ENCODE data around the gene CAPSL.
"Not testable (repeated sequence)": the region's sequence is repeated elsewhere in the genome, so short reads cannot be mapped to it uniquely, and the experiment has no call there.

Gene CAPSL

DNA sequence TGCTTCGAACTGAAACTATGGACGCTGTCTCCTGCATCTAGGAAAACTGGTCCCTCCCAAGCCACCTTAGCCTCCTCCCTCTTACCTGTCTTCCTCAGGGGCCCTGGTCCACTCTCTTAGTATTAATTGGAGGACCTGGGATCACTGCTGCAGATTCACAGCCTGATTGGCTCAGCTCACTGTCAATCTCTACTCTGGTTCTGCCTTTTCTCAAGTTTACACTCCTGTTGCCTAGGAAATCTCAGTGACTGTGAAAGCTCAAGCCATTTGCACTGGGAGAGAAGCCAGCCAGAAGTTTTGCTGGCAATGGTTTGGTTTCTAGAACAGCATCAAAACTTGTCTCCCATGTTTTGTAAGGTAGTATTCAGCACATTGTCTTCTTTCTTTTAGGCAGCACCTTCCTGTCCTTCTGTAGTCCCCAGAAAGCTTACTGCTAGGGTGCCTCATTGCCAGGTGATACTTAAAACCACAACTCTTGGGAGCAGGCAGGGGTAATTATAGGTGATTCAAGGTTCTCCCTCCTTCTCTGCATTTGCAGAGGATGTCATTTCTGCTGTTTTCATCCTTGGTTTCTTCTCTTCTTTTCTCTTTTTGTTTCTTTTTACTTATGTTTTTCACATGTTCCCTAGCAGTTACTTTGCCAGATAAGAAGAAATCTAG is at the start of gene CAPSL:
Gene CAPSL (minus strand): TSS at position 55 of the 660 bp plus-strand sequence. CDS start 17,502 bp downstream, outside the sequence.
- no peak for DNase-seq (ENCODE audit: low spot score)

DNA sequence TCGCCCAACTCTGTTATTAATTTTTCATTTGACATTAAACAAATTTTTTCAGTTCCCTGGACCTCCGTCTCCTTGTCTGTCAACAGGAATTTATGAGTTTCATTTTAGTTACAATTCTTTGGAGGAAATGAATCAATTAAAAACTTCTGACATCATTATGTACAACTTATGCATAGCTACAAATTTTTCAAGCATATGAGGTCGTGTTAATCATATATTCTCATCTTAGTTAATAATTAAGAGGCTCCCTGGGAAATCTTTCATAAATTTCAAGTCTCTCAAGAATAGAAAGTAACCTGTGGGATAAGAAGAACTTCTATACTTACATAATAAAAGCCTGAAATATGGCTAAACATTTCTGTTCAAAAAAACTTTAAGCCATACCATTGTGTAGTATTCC is 49.4 kb upstream of the CAPSL start:
- DNase-seq (ENCODE audit: low spot score): no peak

DNA sequence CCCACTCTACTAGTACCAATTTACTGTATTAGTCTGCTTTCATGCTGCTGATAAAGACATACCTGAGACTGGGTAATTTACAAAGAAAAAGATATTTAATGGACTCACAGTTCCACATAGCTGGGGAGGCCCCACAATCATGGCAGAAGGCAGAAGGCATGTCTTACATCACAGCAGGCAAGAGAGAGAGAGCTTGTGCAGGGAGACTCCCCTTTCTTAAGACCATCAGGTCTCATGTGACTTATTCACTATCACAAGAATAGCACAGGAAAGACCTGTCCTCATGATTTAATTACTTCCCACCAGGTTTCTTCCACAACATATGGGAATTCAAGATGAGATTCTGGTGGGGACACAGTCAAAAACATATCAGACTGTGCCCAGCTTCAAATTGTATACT is 41.3 kb upstream of the CAPSL start:
- DNase-seq (ENCODE audit: low spot score): no peak

DNA sequence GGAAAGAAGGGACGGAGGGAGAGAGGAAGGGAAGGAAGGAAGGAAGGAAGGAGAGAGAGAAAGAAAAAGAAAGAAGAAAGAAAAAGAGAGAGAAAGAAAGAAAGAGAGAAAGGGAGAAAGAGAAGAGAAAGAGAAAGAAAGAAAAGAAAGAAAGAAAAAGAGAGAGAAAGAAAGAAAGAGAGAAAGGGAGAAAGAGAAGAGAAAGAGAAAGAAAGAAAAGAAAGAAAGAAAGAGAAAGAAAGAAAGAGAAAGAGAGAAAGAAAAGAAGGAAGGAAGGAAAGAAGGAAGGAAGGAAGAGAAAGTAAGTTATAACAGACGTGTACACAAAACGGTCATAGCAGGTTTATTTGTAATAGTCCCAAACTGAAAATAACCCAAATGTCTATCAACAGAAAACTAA is 38.4 kb upstream of the CAPSL start:
- DNase-seq (ENCODE audit: low spot score): not testable (repeated sequence)

DNA sequence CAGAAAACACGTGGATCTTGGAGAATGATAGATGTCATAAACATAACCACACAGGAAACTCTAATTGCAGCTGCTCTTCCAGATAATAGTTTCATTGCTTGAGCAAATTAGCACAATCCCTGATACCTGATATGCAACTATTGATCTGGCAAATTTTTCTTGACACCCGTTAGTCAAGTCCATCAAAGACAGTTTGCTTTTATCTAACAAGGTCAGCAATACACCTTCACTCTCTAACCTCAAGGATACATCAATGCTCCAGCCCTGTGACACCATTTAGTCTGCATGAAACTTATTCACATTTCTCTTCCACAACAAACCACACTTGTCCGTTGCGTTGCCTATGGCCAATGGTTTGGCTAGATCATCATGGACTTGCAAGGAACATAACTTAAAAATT is 36.1 kb upstream of the CAPSL start:
- no peak for DNase-seq (ENCODE audit: low spot score)

DNA sequence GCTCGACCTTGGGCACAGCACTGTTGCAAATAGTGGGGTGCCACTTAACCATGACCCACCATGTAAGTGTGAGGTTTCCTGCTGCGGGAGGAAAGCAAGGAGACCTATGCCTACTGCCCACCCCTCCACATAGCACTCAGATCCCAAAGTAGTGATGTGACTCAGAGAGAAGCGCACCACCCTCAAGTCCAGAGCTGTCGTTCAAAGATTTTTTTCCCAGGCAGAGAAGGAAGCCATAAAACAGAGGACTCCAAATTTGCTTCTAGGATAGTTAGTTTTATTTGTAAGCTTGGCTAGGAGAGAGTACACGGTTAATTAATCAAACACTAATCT is 33.4 kb upstream of the CAPSL start:
- DNase-seq (ENCODE audit: low spot score): no peak

DNA sequence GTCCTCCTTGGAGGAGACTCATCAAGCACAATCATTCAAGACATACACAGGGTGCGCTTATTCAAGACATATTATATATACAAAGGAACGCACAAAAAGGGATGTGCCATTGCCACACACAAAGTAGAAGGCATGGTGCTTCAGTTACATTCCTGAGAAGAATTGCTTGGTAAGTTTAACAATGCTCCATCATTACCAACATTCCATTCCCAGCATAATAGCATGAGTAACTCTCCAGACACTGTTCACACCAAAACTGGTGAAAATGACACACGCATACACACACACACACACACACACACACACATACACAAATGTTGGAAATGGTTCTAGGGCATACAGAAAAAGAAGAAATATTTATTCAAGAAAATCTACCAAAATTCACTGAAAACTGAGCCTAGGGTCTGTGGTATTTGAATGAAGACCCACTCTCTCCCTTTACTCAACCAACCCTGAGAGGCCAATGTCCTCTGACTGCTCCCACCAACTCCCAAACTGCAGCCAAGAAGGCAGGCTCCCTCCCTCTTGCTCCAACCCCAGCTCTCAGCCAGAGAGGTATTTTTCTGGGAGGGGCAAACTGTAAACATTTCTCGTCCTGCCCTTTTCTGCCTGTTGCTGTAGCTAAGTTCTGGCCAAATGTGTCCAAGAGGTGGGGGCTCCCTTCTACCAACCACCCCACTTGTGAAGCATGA is 32.9 kb upstream of the CAPSL start:
- no peak for DNase-seq (ENCODE audit: low spot score)

DNA sequence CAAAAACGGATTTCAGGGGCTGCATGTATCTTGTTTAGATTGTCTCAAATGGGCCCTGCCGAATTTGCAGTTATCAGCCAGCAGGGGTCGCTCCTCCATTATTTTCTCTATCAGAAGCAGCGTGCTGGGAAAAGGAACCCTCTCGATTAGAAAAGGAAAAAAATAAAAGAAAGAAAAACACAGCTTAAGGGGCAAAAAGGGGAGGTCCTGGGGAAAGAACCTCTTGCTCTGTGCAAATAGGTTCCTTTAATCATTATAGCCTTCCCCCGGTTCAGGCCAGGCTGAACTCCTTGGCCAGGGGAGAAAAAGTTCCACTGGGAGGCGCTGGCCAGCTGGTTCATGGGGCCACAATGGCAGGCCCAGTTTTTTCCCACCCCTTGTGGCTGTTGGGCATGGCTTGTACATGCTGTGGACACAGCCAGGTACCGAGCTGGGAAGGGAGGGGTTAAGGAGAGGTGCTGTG is 25.0 kb upstream of the CAPSL start:
- DNase-seq (ENCODE audit: low spot score): peak; percentile 6

DNA sequence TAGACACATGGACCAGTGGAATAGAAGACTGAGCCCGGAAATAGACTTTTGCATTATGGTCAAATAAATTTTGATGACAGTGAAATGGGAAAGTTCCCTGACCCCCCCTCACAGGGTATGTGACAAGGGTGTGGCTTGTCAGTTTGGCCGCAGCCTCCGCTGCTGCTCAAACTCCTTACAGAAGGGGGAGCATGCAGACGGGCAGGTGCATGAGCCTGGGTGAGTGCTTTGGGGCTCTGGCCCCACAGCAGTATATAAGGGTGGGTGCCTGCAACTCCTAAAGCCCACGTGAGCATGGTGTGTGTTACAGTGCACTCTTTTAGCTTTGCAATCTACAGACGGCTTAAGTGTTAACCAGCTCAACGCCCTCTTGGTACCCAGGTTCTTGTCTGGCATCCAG is 21.9 kb upstream of the CAPSL start:
- no peak for DNase-seq (ENCODE audit: low spot score)

DNA sequence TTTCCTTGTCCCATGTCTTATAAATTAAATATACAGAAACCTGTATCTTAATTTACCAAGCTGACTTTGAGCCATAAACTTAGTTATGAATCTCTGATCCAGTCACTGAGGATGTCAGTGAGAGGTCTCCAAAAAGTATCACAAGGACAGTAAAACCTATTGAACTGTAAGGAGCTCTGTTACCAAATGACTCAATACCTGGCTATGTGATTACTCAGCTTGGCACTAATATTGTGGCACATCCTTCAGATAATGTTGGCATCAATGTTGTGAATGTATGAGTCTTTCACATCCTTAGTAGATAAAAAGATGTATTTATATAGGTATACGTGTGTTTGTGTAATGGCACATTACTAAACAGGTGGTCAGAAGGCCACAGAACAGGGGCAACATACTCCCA is 18.0 kb upstream of the CAPSL start:
- no peak for DNase-seq (ENCODE audit: low spot score)

DNA sequence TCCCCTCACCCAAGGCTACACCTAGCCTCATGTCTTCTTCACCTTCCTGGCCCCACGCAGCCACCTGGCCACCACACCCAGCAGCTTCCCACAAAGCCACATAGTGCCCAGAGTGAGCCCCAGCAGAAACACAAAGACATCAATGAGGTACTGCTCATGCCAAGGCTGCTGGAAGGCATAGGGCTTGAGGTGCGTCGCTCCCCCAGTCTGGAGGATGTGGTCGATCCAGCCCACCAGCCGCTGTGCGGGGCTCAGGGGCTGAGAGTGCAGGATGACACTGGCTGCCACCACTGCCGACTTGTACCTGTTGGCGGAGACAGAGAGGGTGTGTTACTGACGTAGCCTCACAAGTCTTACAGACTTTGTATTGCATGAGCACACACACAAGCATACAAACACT is 15.8 kb upstream of the CAPSL start:
- DNase-seq (ENCODE audit: low spot score): no peak

DNA sequence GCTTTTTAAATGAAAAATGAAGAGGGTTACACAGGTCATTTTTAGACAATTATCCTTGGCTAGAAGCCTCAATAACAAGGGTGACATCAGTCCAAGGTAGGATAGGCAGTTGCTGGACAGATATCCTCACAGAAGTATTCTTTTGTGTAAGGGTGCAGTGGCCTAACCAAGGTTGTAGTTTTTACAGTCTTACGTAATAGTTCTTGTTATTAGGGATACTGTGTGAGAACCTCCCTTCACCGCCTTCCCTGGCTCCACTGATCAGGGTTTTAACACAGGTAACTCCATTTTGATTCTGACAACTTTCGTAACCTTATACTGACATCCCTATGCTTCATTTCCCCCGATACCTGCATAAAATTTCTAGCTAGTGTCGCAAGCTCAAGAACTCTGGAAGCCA is 8.7 kb upstream of the CAPSL start:
- DNase-seq (ENCODE audit: low spot score): no peak

DNA sequence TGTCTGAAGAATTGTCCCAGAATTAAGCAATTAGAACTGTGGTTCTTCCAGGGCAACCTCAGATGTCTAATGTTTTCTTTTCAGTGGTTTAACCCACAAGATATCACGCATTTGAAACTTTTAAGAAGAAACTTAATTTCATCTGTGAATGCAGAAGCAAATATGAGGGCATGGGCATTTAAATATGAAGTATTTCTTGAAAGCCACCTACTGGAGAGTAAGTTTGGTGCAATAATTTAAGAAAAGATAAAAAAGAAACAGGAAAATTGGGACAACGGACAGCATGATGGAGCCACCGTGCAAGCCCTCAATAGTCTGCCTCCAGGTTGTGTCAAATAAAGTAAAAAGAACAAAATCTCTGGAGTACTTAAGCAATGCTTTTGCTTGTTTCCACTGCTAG is 1.2 kb upstream of the CAPSL start:
- DNase-seq (ENCODE audit: low spot score): no peak

DNA sequence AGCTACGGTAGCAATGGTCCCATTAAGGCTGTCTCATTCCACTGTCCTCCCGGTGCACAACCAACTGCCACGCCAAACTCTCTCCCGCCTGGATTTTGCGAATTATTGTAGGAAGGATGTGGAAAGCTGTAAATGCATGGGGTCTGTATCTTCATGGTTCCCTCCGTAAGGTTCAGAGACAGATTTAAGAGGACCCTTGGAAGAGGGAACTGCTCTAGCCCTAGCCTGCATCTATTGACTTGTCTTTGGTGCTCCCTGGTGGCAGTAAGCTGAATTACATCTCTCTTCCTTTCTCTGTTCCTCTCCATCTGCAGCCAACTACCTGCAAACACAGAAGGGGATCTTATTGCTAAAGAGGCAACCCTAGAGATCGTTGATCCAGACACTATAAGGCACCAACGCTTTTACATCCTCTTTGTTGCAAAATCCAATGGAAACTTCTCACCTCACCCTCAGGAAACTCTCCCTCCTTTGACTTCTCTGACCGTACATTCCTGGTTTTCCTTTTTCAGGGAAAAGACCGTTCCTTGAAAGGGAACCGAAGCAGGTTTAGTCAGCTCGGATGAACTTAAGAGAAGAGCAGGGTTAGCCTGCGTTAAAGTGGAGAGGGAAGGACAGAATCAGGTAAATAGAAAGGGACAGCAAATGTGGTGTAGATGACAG is 11.9 kb downstream of the CAPSL start:
- peak; percentile 40 for DNase-seq (ENCODE audit: low spot score)

DNA sequence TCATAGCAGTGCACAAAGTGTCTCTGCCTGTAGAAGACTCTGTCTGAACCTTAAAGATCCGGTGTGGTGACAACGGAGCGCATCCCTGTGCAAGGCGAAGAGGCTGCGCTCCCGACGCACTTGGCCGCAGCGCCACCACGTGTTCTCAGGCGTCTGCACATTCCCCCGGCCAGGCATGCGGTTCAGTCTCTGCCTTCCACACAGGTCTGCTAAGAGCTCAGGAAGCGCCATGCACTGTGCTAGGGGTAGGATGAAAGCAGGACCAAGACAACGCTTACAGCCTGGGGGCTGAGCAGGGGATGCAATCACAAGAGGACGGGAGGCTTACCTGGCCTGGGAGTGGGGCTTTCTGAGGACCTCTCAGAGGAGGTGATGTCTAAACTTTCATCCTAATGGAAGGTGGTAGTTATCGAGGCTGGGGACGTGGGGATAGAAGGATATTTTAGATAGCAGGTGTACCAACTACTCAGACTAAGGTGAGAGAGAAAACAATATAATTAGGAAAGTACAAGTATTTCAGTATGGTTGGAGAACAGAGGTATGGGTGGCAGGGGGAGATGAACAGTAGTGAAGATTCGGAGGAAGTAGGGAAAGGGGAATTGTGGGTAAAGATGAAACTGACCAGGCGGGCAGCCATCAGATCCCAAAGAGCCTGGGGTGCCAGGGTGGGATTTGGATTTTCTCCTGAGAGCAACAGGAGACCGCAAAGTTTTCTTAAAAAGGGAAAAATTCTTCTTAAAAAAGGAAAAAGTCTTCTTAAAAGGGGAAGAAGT is 13.3 kb downstream of the CAPSL start:
- no peak for DNase-seq (ENCODE audit: low spot score)

DNA sequence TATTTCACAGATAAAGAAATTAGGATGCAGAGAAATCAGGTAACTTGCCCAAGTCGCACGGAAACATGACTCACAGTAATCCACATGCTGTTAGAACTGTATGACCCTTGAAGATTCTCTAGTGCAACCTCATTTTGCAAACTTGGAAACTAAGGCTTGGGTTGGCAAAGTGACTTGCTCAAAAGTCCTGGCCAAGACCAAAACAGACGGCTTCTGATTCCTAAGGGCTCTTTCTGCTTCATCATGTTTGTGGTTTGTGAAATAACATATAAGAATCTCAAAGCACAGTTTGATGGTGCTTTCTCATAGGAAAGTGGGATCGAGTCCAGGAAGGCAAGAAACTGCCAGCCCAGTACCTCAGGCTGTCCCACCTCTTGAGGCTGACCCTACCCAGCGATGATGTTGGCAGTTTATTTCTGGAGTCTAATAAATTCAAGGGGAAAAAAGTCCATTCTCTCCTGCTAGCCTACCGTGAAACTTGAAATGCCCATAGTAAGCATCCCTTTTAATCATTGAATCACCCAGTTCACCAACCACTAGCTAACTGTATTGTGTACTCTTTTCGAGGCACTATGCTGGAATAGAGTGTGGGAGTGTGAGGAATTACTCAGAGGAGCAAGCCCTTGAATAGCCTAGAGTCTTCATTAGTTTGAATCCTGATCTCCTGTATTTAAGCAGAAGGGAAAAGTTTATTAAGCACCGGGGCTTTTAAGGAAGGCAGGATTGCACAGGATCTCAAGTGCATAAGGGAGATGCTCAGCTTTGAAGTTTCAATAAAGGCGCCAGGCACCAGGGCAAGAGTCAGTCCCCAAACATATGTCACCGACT is 14.1 kb downstream of the CAPSL start:
- DNase-seq (ENCODE audit: low spot score): no peak

DNA sequence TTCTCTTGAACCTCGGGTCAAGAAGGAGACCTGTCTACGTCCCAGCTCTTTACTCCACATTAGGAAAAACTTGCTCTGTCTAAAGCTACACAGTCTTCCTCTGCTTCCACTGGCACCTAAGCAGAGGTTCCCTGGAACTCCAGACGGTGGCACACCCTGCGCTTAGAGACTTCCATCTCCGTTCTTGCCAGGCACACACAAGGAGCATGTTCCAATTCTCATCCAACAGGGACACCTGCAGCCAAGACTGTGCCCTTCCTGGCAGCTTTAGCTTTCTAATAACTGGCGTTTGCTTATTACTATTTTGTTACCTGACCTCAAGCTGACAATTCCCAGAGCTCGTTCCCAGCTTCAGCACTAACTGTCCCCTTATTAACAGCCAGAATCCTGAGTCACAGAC is 16.0 kb downstream of the CAPSL start:
- DNase-seq (ENCODE audit: low spot score): no peak

DNA sequence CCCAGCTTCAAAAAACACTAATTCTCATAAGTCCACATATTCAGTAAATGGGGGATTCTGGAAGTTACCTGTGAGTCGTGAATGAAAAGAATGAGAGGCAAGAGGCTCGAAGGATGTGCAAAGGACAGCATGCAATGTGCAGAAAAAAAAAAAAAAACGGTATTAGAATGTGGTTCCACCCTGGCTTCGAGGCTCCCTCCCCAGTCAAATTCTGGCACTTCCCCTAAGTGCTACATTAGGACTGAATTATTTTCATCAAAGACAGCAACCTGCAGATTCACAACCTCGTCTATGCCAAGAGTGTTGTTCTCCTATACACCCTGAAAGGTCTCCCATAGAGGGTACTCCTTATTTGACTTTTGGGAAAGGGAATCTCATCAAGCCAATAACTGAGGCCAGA is 16.5 kb downstream of the CAPSL start:
- DNase-seq (ENCODE audit: low spot score): no peak

DNA sequence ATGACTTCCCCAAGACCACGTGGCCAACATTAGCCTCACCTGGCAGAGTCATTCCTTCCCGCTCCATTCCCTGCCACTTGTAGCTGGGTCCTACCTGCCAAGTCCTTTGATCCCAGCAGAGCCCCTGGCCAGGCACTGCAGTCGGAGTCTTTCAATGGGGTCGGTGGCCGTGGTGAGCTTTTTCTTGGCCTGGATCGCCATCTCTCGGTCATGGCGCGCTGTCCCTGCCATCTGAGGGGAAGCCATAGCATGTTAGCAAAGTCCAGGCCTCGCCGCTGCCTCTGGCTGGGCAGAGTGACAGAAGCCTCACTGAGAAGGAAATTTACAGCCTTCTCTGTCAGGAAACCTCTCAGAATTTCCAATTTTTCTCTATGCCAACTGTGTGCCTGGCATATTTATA is 17.5 kb downstream of the CAPSL start:
- no peak for DNase-seq (ENCODE audit: low spot score)

DNA sequence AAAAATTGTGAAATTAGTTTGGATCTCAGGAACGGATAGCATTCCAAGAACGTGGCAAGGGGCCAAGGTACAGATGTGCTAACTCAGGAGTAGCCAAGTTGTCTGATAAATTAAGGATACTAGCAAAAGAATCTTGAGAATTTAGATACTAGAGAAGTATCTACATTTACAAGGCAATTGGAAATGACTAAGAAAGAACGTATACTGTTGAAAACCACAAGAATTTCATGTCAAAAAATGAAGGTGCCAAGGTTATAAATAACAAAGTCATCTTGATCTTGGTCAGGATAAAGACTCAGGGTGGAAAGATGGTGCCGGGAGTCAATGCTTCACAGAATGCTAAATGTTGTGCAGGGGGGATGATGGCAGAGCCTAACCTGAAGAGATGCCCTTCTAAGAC is 19.2 kb downstream of the CAPSL start:
- DNase-seq (ENCODE audit: low spot score): no peak

DNA sequence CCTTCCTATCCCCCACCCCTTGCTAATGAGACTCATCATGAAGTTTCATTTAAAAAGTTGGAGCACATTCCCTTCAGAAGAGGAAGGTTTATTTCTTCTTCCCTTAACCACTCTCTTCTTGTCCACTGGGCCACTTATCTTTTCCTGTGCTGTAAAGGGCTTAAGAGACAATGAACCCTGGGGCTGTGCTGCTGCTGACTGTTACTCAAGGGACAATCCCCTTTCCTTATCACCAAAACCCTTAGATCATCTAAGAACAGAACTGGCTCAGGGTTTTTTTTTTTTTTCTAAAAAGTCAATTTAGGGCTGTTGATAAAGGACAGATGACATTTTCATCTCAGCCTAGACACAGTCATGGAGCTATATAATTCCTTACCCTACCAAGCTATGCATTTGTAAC is 29.6 kb downstream of the CAPSL start:
- no peak for DNase-seq (ENCODE audit: low spot score)

DNA sequence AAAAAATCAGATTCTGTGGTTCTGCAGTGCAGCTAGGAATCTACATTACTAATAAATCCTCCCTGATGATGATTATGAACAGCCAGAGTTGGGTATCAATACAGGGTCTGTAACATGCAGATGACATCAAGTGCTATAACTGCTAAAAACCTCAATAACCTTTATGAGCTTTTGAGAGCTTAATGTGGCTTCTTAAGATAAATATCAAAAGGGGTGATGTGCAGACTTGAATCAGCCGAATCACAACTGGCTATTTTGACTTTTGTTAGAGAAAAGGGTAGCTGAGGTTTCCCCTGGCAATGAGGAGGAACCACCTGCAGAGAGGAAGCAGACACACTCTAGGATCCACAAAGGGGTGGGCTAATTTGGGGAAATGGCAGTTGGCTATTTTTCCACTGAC is 30.2 kb downstream of the CAPSL start:
- DNase-seq (ENCODE audit: low spot score): no peak
